WTC11 (cell line): ENCODE measurements around the gene SERINC4. TPM values are rescaled to one million over a fixed set of nuclear protein-coding genes. Genes with fewer than 3 reads are reported as not detected.

Experiments used
- ATAC-seq: fragments of 200-7000 bp; cut with Tn5 transposase; 2 replicates; pipeline ENCODE4 v1.10.0; 2021; ENCODE audit warnings: mild to moderate bottlenecking, moderate library complexity
- CTCF ChIA-PET: fragments of 300-600 bp; sonication (Branson Sonifier 250); formaldehyde crosslinking; loops from one replicate; lab custom pipeline; 2021; ENCODE audit warnings: antibody characterized with exemption; lab: Charles Lee
- POLR2A ChIA-PET: fragments of 350-600 bp; sonication (Branson Sonifier 250); formaldehyde crosslinking; loops from one replicate; lab custom pipeline; 2021; ENCODE audit warnings: antibody characterized with exemption; lab: Charles Lee
- DNase-seq: peaks from one replicate; pipeline ENCODE4 v3.0.0; 2021; ENCODE audit warnings: low spot score
- H3K27ac Mint-ChIP-seq: 2 replicates; pipeline ENCODE4 v1.8.0; 2021; ENCODE audit warnings: mixed read lengths
- H3K27me3 Mint-ChIP-seq: 2 replicates; pipeline ENCODE4 v1.8.0; 2021; ENCODE audit warnings: low read depth, mild to moderate bottlenecking, moderate library complexity, mixed read lengths
- H3K36me3 Mint-ChIP-seq: 2 replicates; pipeline ENCODE4 v1.8.0; 2021; ENCODE audit warnings: mixed read lengths
- H3K4me1 Mint-ChIP-seq: 2 replicates; pipeline ENCODE4 v1.8.0; 2022; ENCODE audit warnings: mixed read lengths
- H3K4me3 Mint-ChIP-seq: 2 replicates; pipeline ENCODE4 v1.8.0; 2021; ENCODE audit warnings: mild to moderate bottlenecking, moderate library complexity, mixed read lengths
- H3K9me3 Mint-ChIP-seq: 2 replicates; pipeline ENCODE4 v1.8.0; 2021; ENCODE audit warnings: mixed read lengths
- ATF1 ChIP-seq: sonication (generic); formaldehyde crosslinking; IDR thresholded peaks from 2 replicates; pipeline ENCODE4 v1.8.1; 2023; ENCODE audit warnings: mild to moderate bottlenecking, moderate library complexity, missing genetic modification reagents
- GRHL2 ChIP-seq: fragments of 250-450 bp; sonication (Bioruptor Pico); IDR thresholded peaks from 2 replicates; pipeline ENCODE4 v1.8.0; 2022; ENCODE audit warnings: mild to moderate bottlenecking, moderate library complexity; ENCODE audit not compliant: insufficient replicate concordance, severe bottlenecking
- KAT7 ChIP-seq: sonication (generic); formaldehyde crosslinking; IDR thresholded peaks from 2 replicates; pipeline ENCODE4 v1.8.1; 2023; ENCODE audit warnings: missing genetic modification reagents, mild to moderate bottlenecking, borderline replicate concordance
- MXD4 ChIP-seq: fragments of 250-450 bp; sonication (Bioruptor Pico); IDR thresholded peaks from 2 replicates; pipeline ENCODE4 v1.8.0; 2021; ENCODE audit warnings: mild to moderate bottlenecking, moderate library complexity, borderline replicate concordance
- OVOL2 ChIP-seq: fragments of 250-450 bp; sonication (Bioruptor Pico); IDR thresholded peaks from 2 replicates; pipeline ENCODE4 v1.9.0; 2021; ENCODE audit warnings: mild to moderate bottlenecking, borderline replicate concordance
- RELA ChIP-seq: sonication (generic); formaldehyde crosslinking; IDR thresholded peaks from 2 replicates; pipeline ENCODE4 v1.8.1; 2022; ENCODE audit warnings: missing genetic modification reagents, mild to moderate bottlenecking, borderline replicate concordance
- SMAD3 ChIP-seq: sonication (generic); formaldehyde crosslinking; IDR thresholded peaks from 2 replicates; pipeline ENCODE4 v1.8.0; 2022; ENCODE audit warnings: missing genetic modification reagents, mild to moderate bottlenecking, borderline replicate concordance
- TP53 ChIP-seq: sonication (generic); formaldehyde crosslinking; IDR thresholded peaks from 2 replicates; pipeline ENCODE4 v1.8.1; 2023; ENCODE audit warnings: mild to moderate bottlenecking, missing genetic modification reagents
- ZNF138 ChIP-seq: sonication (generic); formaldehyde crosslinking; conservative IDR thresholded peaks from 2 replicates; pipeline ENCODE4 v1.8.1; 2022; ENCODE audit warnings: mild to moderate bottlenecking, moderate library complexity, missing genetic modification reagents
- ZNF281 ChIP-seq: sonication (generic); formaldehyde crosslinking; IDR thresholded peaks from 2 replicates; pipeline ENCODE4 v1.8.0; 2023; ENCODE audit warnings: mild to moderate bottlenecking, missing genetic modification reagents
- ZNF396 ChIP-seq: fragments of 250-450 bp; sonication (Bioruptor Pico); IDR thresholded peaks from 2 replicates; pipeline ENCODE4 v1.8.0; 2021; ENCODE audit warnings: mild to moderate bottlenecking, moderate library complexity, borderline replicate concordance
- total RNA-seq: library from RNA; stranded (reverse); gene quantifications from 3 replicates; pipeline ENCODE4 v1.2.3, GENCODE V29; 2021
- TF ChIP-seq, protein P1 (sequence below): fragments of 250-450 bp; sonication (Bioruptor Pico); IDR thresholded peaks from 2 replicates; pipeline ENCODE4 v1.9.0; 2021; ENCODE audit warnings: mild to moderate bottlenecking, borderline replicate concordance
- TF ChIP-seq, protein P2 (sequence below): sonication (generic); formaldehyde crosslinking; IDR thresholded peaks from 2 replicates; pipeline ENCODE4 v1.8.1; 2023; ENCODE audit warnings: mild to moderate bottlenecking, moderate library complexity, missing genetic modification reagents
- TF ChIP-seq, protein P3 (sequence below): sonication (generic); formaldehyde crosslinking; IDR thresholded peaks from 2 replicates; pipeline ENCODE4 v1.8.1; 2022; ENCODE audit warnings: low read depth, missing genetic modification reagents, borderline replicate concordance

The SERINC4 gene
- total RNA-seq, 1 experiment from 2014 or later, result not detected

DNA sequence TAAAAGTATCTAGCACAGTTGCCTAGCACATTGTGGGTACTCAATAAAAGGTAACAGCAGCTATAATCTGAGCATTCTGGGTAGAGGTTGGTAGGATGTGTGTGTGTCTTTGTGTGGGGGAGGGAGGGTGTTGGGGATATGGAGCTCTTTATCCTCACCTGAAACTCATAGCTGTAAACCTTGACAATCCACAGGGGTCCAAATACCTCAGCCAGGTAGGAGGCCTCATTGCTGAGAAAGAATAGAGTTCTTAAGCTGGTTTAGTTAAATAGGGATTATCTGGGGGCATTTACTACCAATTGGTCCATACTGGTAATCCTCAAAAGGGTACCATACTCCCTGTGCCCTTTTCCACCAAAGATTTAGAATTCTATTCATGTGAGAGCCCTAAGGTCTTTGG is 4.0 kb downstream of the SERINC4 start (continued):
- TF ChIP-seq, protein P1, sequence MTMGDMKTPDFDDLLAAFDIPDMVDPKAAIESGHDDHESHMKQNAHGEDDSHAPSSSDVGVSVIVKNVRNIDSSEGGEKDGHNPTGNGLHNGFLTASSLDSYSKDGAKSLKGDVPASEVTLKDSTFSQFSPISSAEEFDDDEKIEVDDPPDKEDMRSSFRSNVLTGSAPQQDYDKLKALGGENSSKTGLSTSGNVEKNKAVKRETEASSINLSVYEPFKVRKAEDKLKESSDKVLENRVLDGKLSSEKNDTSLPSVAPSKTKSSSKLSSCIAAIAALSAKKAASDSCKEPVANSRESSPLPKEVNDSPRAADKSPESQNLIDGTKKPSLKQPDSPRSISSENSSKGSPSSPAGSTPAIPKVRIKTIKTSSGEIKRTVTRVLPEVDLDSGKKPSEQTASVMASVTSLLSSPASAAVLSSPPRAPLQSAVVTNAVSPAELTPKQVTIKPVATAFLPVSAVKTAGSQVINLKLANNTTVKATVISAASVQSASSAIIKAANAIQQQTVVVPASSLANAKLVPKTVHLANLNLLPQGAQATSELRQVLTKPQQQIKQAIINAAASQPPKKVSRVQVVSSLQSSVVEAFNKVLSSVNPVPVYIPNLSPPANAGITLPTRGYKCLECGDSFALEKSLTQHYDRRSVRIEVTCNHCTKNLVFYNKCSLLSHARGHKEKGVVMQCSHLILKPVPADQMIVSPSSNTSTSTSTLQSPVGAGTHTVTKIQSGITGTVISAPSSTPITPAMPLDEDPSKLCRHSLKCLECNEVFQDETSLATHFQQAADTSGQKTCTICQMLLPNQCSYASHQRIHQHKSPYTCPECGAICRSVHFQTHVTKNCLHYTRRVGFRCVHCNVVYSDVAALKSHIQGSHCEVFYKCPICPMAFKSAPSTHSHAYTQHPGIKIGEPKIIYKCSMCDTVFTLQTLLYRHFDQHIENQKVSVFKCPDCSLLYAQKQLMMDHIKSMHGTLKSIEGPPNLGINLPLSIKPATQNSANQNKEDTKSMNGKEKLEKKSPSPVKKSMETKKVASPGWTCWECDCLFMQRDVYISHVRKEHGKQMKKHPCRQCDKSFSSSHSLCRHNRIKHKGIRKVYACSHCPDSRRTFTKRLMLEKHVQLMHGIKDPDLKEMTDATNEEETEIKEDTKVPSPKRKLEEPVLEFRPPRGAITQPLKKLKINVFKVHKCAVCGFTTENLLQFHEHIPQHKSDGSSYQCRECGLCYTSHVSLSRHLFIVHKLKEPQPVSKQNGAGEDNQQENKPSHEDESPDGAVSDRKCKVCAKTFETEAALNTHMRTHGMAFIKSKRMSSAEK (CRISPR knock-in tag), result no peak
- TF ChIP-seq, protein P2, sequence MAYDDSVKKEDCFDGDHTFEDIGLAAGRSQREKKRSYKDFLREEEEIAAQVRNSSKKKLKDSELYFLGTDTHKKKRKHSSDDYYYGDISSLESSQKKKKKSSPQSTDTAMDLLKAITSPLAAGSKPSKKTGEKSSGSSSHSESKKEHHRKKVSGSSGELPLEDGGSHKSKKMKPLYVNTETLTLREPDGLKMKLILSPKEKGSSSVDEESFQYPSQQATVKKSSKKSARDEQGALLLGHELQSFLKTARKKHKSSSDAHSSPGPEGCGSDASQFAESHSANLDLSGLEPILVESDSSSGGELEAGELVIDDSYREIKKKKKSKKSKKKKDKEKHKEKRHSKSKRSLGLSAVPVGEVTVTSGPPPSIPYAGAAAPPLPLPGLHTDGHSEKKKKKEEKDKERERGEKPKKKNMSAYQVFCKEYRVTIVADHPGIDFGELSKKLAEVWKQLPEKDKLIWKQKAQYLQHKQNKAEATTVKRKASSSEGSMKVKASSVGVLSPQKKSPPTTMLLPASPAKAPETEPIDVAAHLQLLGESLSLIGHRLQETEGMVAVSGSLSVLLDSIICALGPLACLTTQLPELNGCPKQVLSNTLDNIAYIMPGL (CRISPR knock-in tag), result no peak
- TF ChIP-seq OVOL2 (CRISPR knock-in tag) (no peak), RELA (CRISPR knock-in tag) (no peak), ZNF281 (CRISPR knock-in tag) (no peak), ZNF396 (no peak), TP53 (CRISPR knock-in tag) (no peak)
- TF ChIP-seq, protein P3, sequence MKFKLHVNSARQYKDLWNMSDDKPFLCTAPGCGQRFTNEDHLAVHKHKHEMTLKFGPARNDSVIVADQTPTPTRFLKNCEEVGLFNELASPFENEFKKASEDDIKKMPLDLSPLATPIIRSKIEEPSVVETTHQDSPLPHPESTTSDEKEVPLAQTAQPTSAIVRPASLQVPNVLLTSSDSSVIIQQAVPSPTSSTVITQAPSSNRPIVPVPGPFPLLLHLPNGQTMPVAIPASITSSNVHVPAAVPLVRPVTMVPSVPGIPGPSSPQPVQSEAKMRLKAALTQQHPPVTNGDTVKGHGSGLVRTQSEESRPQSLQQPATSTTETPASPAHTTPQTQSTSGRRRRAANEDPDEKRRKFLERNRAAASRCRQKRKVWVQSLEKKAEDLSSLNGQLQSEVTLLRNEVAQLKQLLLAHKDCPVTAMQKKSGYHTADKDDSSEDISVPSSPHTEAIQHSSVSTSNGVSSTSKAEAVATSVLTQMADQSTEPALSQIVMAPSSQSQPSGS (CRISPR knock-in tag), result no peak
- TF ChIP-seq, all 79 proteins: peak for 0

DNA sequence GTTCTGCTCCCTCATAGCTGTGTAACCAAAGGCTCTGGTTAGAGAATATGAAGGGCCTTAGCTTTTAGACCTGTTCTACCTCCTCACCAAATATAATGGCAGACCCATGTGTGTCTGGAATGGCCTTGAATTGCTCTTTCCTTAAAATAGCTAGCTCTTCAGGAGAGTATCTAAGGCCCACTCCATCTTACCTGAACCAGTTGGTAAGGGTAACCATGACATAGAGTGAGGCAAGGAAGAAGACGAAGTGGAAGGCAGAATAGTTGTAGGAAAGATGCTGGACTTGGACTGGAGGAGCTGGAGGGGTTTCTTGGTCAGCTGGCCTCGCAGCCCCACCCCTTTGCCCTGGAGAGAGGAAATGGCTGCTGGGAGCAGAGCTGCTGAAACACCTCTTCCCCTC is 4.8 kb downstream of the SERINC4 start:
- no peak for DNase-seq
- TF ChIP-seq GRHL2 (no peak), MXD4 (CRISPR knock-in tag) (no peak), KAT7 (CRISPR knock-in tag) (no peak), SMAD3 (CRISPR knock-in tag) (no peak), ZNF138 (CRISPR knock-in tag) (no peak), ATF1 (no peak)
- TF ChIP-seq, protein P3 (CRISPR knock-in tag), result no peak
- Mint-ChIP-seq H3K4me3 (no peak overlapping the region; the same call in 1 of the 2 replicates), H3K27ac (peak overlapping the region; percentile 89; the same call in 1 of the 2 replicates), H3K27me3 (no peaks in the 10 kb centered on the region), H3K9me3 (no peaks in the 10 kb centered on the region), H3K4me1 (peaks cover 56% of the 10 kb centered on the region), H3K36me3 (peaks cover 56% of the 10 kb centered on the region)
- CTCF ChIA-PET, result interaction anchor here (11.1 kb wide), 1 partner anchor 19 kb away, joined by 75 read pairs; the partner anchor contains the start of gene ELL3
- ATAC-seq, result no peak
- POLR2A ChIA-PET, result interaction anchor here (1.0 to 2.6 kb wide), 3 partner anchors 19 to 29 kb away, joined by 3 to 8 read pairs (median 6); partner anchors contain the start of genes ELL3 and MFAP1
